GM10266 (cell line): ENCODE measurements around the gene TSPYL4.

ENCODE experiments used
- DNase-seq: peaks from one replicate; pipeline ENCODE4 v3.0.0; 2012; ENCODE audit errors: extremely low spot score
- TF ChIP-seq, protein P1 (sequence below): IDR thresholded peaks from 2 replicates; pipeline ENCODE4 v1.5.1; 2012; ENCODE audit warnings: mild to moderate bottlenecking, low read depth; ENCODE audit not compliant: control insufficient read depth, insufficient read depth; ENCODE audit errors: missing control alignments

TSPYL4 gene

GRCh38 chr6:116280161-116280932 is 26.5 kb upstream of the TSPYL4 start:
- no peak for DNase-seq
- TF ChIP-seq, protein P1, sequence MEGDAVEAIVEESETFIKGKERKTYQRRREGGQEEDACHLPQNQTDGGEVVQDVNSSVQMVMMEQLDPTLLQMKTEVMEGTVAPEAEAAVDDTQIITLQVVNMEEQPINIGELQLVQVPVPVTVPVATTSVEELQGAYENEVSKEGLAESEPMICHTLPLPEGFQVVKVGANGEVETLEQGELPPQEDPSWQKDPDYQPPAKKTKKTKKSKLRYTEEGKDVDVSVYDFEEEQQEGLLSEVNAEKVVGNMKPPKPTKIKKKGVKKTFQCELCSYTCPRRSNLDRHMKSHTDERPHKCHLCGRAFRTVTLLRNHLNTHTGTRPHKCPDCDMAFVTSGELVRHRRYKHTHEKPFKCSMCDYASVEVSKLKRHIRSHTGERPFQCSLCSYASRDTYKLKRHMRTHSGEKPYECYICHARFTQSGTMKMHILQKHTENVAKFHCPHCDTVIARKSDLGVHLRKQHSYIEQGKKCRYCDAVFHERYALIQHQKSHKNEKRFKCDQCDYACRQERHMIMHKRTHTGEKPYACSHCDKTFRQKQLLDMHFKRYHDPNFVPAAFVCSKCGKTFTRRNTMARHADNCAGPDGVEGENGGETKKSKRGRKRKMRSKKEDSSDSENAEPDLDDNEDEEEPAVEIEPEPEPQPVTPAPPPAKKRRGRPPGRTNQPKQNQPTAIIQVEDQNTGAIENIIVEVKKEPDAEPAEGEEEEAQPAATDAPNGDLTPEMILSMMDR = no peak

DNA sequence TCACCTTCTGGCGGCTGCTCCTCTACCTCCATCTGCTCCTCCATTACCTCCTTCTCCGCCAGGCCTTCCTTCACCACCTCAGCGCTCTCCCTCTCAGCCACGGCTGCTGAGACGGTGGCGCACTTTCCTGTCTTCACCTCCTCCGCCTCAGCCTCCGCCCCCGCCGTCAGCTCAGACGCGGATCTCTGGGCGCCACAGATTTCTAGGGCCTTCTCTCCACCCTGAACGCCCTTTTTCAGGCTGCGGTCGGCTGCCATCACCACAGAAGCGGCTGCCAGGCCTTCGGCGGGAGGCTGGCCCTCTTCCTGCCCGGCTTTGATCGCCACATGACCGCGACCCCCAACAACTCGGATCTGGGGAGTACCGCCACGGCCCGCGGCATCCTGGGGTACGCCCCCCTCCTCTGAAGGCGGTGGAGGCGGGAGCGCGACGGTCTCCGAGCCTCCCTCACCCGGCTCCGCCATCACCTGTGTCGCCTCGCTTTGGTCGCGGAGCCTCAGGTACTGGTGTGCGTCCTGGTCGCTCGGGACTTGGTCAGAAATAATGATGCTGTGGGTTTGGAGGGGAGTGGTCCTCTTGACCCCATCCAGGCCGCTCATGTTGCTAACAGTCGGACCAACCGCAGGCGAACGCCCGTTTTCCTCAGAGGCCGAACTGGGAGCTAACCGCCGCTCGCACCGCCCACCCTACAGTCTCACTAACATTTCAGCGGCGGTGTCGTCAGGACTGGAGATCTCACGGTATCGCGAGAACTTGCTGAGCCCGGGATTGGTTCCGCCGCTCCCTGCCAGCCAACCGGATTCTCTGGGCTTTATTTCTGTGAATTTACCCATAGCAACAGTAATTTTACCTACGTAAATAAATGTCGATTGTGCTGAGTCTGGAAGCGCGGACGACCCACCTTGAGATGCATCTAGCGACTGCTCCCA is 25.6 kb upstream of the TSPYL4 start, which contains the start of gene TSPYL1:
TSPYL1 (minus strand) TSS at position 699 of the 929 bp plus-strand sequence; CDS start at position 599, 100 bp downstream.
- DNase-seq = peak; percentile 86

DNA sequence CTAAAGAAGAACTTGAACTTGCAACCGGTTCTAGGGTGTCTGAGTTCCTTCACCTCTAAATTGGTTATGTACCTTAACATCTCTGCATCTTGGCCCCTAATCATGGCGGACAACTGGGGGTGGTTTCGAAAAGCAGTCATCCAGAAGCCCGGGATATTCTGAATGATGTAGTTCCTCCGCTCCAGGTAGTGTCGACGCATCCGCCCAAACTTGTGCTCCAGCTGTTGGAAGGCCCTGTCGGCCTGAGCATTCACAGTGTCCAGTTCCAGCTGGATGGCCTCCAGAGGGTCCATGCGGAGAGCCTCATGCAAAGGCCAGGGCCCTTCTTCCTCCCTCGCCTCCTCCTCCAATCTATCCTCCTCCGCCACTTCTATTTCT is 25.0 kb upstream of the TSPYL4 start:
- no peak for DNase-seq
- TF ChIP-seq, protein P1 = no peak

More for the DNA sequence above, 25.6 kb upstream of the TSPYL4 start, which contains the start of gene TSPYL1:
- TF ChIP-seq, protein P1 = peak; percentile 39

DNA sequence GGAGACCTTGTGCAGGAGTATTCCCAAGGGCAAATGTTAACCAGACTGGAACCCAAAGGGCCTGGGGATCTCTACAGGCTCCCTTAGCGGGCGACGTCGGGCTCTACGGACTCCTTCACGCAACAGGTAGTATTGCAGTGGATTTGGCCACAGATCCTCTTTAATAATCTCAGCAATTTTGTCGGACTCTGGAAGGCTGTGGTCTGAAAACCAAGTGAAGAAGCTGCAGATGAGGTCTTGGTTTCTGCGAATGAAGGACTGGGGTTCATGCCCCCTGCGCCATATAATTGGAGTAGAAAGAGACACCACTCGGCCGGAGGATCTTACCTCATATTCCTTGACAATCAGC is 24.6 kb upstream of the TSPYL4 start:
- TF ChIP-seq, protein P1 = no peak
- no peak for DNase-seq

DNA sequence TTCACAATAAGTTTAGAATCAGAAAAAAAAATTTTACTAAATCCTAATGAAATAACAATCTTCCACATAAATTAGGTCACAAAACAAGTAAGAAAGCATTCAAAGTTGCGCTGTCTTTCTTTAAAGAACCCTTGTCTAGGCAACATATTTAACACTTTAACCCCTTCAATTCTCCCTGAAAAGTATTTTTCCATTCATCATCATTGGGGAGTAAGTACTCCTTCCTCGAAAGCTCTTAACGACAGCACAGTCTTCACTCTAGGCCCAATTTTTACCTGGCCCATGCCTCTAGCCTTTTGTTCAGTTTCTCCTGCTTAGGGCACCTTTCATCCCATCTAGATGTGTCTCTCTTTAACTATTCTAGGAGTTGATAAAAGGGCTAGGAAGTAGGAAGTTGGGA is 23.2 kb upstream of the TSPYL4 start:
- no peak for DNase-seq
- TF ChIP-seq, protein P1 = no peak

DNA sequence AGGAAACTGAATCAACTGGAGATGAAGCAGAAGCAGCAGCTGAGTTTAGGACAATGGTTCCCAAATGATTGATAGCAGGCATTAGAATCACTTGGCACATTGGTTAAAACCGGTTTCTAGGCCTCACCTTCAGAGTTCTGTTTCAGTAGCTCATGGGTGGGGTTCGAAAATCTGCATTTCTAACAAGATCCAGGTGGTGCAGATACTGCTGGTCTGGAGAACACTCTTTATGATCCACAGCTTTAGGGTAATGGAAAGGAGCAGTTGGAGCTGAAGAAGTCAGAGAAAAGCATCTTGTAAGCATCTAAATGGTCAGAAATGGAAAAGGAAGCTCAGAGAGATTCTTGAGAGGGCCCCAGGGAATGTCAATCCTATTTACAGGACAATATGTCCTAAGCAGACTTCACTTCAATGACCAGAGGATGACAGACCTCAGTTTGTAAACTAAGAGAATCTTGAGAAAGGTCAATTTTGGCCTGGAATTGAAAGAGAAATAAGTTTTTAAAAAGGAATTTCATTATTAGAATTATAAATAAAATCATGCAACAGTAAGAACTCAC is 17.4 kb upstream of the TSPYL4 start:
- no peak for DNase-seq
- TF ChIP-seq, protein P1 = no peak
